HG03103 (cell line): Measurements from ENCODE around the gene NSF.

ENCODE experiments used
- ATAC-seq: cut with Tn5 transposase; IDR thresholded peaks from one replicate; pipeline ENCODE4 v1.9.1; 2021; ENCODE audit warnings: low read depth; ENCODE audit not compliant: unreplicated experiment

The NSF gene

GRCh38 chr17:46795379-46795952 is 205.0 kb downstream of the NSF start:
- no peak for ATAC-seq

GRCh38 chr17:46796084-46796483 is 205.6 kb downstream of the NSF start:
- no peak for ATAC-seq

- no peak for ATAC-seq
Observed at GRCh38 chr17:46796524-46796923, 206.1 kb downstream of the NSF start.

GRCh38 chr17:46796956-46797530 is 206.6 kb downstream of the NSF start:
- no peak for ATAC-seq

GRCh38 chr17:46800573-46800972 is 210.1 kb downstream of the NSF start:
- no peak for ATAC-seq

GRCh38 chr17:46802800-46803199 is 212.3 kb downstream of the NSF start:
- no peak for ATAC-seq

GRCh38 chr17:46803544-46803943 is 213.1 kb downstream of the NSF start:
- no peak for ATAC-seq

GRCh38 chr17:46805771-46806170 is 215.3 kb downstream of the NSF start:
- ATAC-seq: no peak
